NCI-H524 treated with DMSO at 0.1 percent for 48 hours (cell line): ENCODE data around the gene SCN8A.

Experiments
- DNase-seq: peaks from one replicate; lab custom pipeline; 2025; lab: John Stamatoyannopoulos, UW

The SCN8A gene

GRCh38 chr12:51852404-51853137 lies 261.5 kb downstream of the SCN8A start:
- DNase-seq, result no peak

GRCh38 chr12:51855586-51856428 lies 264.8 kb downstream of the SCN8A start:
- no peak for DNase-seq

GRCh38 chr12:51860986-51861385 lies 270.0 kb downstream of the SCN8A start:
- DNase-seq, result no peak
